ENCODE results near the gene NFATC2. TPM values are rescaled to one million over a fixed set of nuclear protein-coding genes. Genes with fewer than 3 reads are reported as not detected.

Gene NFATC2
- total and polyA plus RNA-seq, 9 donors, result 2.2 to 9.4 (median 5.1) TPM

DNA sequence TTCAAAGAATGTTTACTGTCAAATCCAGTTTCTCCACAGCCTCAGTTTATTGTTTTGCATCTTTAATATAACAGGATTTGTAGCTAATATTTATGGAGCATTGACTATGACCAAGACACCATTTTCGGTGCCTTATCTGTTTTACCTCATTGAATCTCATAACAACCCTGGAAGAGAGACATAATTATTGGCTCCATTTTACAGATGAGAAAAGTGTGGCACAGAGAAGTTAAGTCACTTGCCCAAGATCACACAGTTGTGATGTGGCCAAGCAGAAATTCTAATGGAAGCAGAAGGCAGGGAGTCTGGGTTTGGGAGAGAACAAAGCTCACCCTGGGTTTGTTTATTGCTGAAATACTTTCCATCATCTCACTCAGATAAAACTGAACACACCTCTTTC is 17.5 kb upstream of the NFATC2 start:
- intact Hi-C loops (cut with DNase I), result loop anchor here in 3 of 4 donors (5.0 to 10.0 kb wide), 4 partner anchors 65 to 1293 kb away; no protein-coding TSS in a partner anchor
- 30 to 53% (median 42%) methylated on average over 1 of the region's 1 CpG for WGBS, 3 donors
- no peaks in the 10 kb centered on the region for H3K27me3 ChIP-seq
- H3K27ac ChIP-seq, result no peak overlapping the region
- H3K9me3 ChIP-seq, result no peaks in the 10 kb centered on the region
- no peaks in the 10 kb centered on the region for H3K36me3 ChIP-seq
- no peak overlapping the region for H3K4me3 ChIP-seq
- no peak for DNase-seq
- H3K4me1 ChIP-seq (ENCODE audit: insufficient read depth), result peaks cover 11% of the 10 kb centered on the region
- TF ChIP-seq, protein P1, sequence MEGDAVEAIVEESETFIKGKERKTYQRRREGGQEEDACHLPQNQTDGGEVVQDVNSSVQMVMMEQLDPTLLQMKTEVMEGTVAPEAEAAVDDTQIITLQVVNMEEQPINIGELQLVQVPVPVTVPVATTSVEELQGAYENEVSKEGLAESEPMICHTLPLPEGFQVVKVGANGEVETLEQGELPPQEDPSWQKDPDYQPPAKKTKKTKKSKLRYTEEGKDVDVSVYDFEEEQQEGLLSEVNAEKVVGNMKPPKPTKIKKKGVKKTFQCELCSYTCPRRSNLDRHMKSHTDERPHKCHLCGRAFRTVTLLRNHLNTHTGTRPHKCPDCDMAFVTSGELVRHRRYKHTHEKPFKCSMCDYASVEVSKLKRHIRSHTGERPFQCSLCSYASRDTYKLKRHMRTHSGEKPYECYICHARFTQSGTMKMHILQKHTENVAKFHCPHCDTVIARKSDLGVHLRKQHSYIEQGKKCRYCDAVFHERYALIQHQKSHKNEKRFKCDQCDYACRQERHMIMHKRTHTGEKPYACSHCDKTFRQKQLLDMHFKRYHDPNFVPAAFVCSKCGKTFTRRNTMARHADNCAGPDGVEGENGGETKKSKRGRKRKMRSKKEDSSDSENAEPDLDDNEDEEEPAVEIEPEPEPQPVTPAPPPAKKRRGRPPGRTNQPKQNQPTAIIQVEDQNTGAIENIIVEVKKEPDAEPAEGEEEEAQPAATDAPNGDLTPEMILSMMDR (IDR thresholded peaks at IDR 0.05), result no peak
- TF ChIP-seq POLR2A (IDR thresholded peaks at IDR 0.05), result no peak
- no peak for TF ChIP-seq EP300 (IDR thresholded peaks at IDR 0.05)

DNA sequence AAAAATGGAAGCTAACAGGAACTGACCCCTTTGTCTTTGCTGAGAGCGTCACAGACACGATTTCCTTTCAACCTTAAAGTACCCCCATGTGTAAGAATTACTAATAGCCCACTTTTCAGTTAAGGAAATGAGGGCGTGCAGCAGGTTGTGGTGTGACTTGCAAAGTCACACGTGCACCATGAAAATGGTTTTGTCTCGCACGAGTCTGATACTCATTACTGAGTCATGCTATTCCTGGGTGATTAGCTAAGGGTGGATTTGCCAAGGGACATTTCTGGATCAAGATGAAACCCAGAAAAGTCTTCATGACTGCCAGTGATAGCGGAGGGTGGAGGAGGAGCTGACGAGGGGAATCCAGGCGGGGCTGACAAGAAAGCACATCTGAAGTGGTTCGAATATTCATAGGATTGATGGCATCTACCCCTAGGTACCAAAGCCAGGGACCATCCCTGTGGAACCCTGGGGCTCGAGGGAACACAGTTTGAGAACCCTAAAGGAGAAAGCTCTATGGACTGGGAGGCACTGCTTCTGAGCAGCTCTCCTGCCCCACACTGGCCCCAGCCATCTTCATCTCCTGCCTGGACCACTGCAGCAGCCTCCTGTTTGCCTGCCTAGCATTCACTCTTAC is 12.1 kb upstream of the NFATC2 start:
- H3K27me3 ChIP-seq, result no peaks in the 10 kb centered on the region
- H3K4me3 ChIP-seq, result no peak overlapping the region
- intact Hi-C loops (cut with DNase I), result no loop called here
- no peak for DNase-seq
- WGBS, 3 donors, result 78 to 88% (median 84%) methylated on average over 11 of the region's 11 CpGs
- no peak overlapping the region for H3K27ac ChIP-seq
- H3K4me1 ChIP-seq (ENCODE audit: insufficient read depth), result no peaks in the 10 kb centered on the region
- TF ChIP-seq, protein P1 (IDR thresholded peaks at IDR 0.05), result no peak
- TF ChIP-seq EP300 (IDR thresholded peaks at IDR 0.05) (no peak), POLR2A (IDR thresholded peaks at IDR 0.05) (no peak)
- H3K36me3 ChIP-seq, result no peaks in the 10 kb centered on the region
- H3K9me3 ChIP-seq, result no peaks in the 10 kb centered on the region

DNA sequence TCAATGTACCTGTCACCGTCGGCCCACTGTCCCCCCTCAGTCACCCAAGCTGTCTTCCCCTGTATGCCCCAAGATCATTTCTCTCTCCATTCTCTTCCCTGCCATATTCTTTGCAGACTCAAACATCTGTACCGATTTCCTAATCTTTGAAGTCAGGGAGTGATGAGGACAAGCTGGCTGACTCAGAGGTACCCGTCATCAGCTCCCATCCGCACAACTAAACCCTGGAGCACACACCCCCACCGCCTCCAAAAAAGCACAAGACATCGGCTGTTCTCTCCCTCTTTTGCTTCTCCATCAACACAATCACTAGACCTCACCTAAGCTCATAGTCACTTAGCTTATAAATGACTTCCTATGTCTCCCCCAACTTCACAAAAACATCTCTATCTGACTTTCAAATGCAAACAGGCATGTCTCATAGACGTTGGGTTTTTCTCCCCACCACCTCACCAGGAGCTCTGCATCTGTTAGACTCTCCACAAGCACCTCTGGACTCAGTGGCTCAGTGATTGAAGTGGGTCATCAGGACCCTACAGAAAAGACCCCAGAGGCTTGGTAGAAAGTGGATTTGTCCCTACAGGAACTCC is 11.5 kb upstream of the NFATC2 start:
- TF ChIP-seq EP300 (IDR thresholded peaks at IDR 0.05), result no peak
- TF ChIP-seq POLR2A (IDR thresholded peaks at IDR 0.05), result no peak
- TF ChIP-seq, protein P1 (IDR thresholded peaks at IDR 0.05), result no peak
- WGBS, 3 donors, result 62 to 66% (median 62%) methylated on average over 8 of the region's 8 CpGs
- Histone ChIP-seq H3K36me3 (no peaks in the 10 kb centered on the region), H3K4me3 (no peak overlapping the region), H3K27me3 (no peaks in the 10 kb centered on the region), H3K27ac (no peak overlapping the region), H3K4me1 (ENCODE audit: insufficient read depth) (no peaks in the 10 kb centered on the region), H3K9me3 (no peaks in the 10 kb centered on the region)
- DNase-seq, result no peak
- intact Hi-C loops (cut with DNase I), result no loop called here

DNA sequence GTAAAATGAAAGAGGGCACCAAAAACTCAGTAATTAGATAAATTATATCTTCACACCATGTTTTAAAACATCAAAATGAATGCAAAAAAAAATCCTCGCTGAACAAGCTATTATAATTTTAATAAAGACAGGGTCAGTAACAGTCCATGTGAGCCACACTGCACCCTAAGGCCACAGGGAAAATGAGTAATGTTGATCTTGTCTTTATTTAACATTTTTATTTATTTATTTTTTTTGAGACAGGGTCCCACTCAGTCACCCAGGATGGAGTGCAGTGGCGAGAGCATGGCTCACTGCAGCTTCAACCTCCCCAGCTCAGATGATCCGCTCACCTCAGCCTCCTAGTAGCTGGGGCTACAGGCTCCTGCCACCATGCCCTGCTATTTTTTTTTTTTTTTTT is 8.7 kb upstream of the NFATC2 start:
- TF ChIP-seq, protein P1 (IDR thresholded peaks at IDR 0.05), result no peak
- no peak for TF ChIP-seq EP300 (IDR thresholded peaks at IDR 0.05)
- TF ChIP-seq POLR2A (IDR thresholded peaks at IDR 0.05), result no peak
- H3K27ac ChIP-seq, result no peak overlapping the region
- H3K27me3 ChIP-seq, result no peaks in the 10 kb centered on the region
- 95 to 96% (median 96%) methylated on average over 3 of the region's 3 CpGs for WGBS, 3 donors
- no peak for DNase-seq
- H3K36me3 ChIP-seq, result no peaks in the 10 kb centered on the region
- intact Hi-C loops (cut with DNase I), result no loop called here
- no peak overlapping the region for H3K4me3 ChIP-seq
- no peaks in the 10 kb centered on the region for H3K9me3 ChIP-seq
- H3K4me1 ChIP-seq (ENCODE audit: insufficient read depth), result no peaks in the 10 kb centered on the region
